HG02610 (cell line): ENCODE data around the gene PRSS8.

Experiments
- ATAC-seq: cut with Tn5 transposase; IDR thresholded peaks from one replicate; pipeline ENCODE4 v1.9.1; 2021; ENCODE audit warnings: mild to moderate bottlenecking, moderate library complexity; ENCODE audit not compliant: unreplicated experiment

Gene PRSS8

GRCh38 chr16:31130336-31130891 is 5.1 kb downstream of the PRSS8 start:
- no peak for ATAC-seq

GRCh38 chr16:31129568-31130335 is 5.8 kb downstream of the PRSS8 start:
- ATAC-seq = no peak

- no peak for ATAC-seq
Measured at GRCh38 chr16:31128711-31129567, 6.6 kb downstream of the PRSS8 start.

- ATAC-seq = no peak
Measured at GRCh38 chr16:31127182-31127581, 8.3 kb downstream of the PRSS8 start.

- no peak for ATAC-seq
Measured at GRCh38 chr16:31125844-31126243, 9.7 kb downstream of the PRSS8 start.

- ATAC-seq = no peak
Measured at GRCh38 chr16:31120129-31120528, 15.4 kb downstream of the PRSS8 start.

- ATAC-seq = no peak
Measured at GRCh38 chr16:31118223-31119155, 17.0 kb downstream of the PRSS8 start.

GRCh38 chr16:31117384-31118222 is 17.9 kb downstream of the PRSS8 start, which contains the start of gene KAT8:
Gene KAT8 (plus strand): TSS chr16:31117664. CDS start chr16:31117682, 18 bp downstream.
- peak; percentile 89 for ATAC-seq

GRCh38 chr16:31114468-31114867 is 21.1 kb downstream of the PRSS8 start:
- ATAC-seq = no peak

GRCh38 chr16:31113121-31114120 is 22.1 kb downstream of the PRSS8 start:
- ATAC-seq = no peak

GRCh38 chr16:31112711-31113110 is 22.8 kb downstream of the PRSS8 start:
- no peak for ATAC-seq

GRCh38 chr16:31111881-31112466 is 23.6 kb downstream of the PRSS8 start:
- no peak for ATAC-seq

GRCh38 chr16:31110106-31111034 is 25.2 kb downstream of the PRSS8 start:
- no peak for ATAC-seq

GRCh38 chr16:31109622-31110021 is 25.9 kb downstream of the PRSS8 start:
- ATAC-seq = no peak

GRCh38 chr16:31108794-31109558 is 26.6 kb downstream of the PRSS8 start:
- no peak for ATAC-seq
